GM19025 (cell line): ENCODE results near the gene CHSY1.

ENCODE experiments used
- ATAC-seq: cut with Tn5 transposase; IDR thresholded peaks from one replicate; pipeline ENCODE4 v1.9.1; 2021; ENCODE audit warnings: mild to moderate bottlenecking, low read depth, moderate library complexity; ENCODE audit not compliant: unreplicated experiment

Gene CHSY1

GRCh38 chr15:101191242-101191641 is 60.6 kb downstream of the CHSY1 start:
- ATAC-seq, result no peak

- ATAC-seq, result no peak
Measured at GRCh38 chr15:101190092-101190595, 61.7 kb downstream of the CHSY1 start.

GRCh38 chr15:101189409-101190091 is 62.3 kb downstream of the CHSY1 start:
- ATAC-seq, result no peak

GRCh38 chr15:101188637-101189408 is 63.0 kb downstream of the CHSY1 start:
- peak; percentile 48 for ATAC-seq

GRCh38 chr15:101187820-101188636 is 63.8 kb downstream of the CHSY1 start:
- ATAC-seq, result peak; percentile 79

- ATAC-seq, result no peak
Measured at GRCh38 chr15:101185770-101186169, 66.1 kb downstream of the CHSY1 start.

- ATAC-seq, result no peak
Measured at GRCh38 chr15:101185336-101185735, 66.5 kb downstream of the CHSY1 start.

- ATAC-seq, result no peak
Measured at GRCh38 chr15:101184830-101185229, 67.0 kb downstream of the CHSY1 start.

GRCh38 chr15:101183931-101184305 is 67.9 kb downstream of the CHSY1 start:
- ATAC-seq, result no peak

- no peak for ATAC-seq
Measured at GRCh38 chr15:101183226-101183930, 68.5 kb downstream of the CHSY1 start.

GRCh38 chr15:101182215-101182614 is 69.6 kb downstream of the CHSY1 start:
- no peak for ATAC-seq

- no peak for ATAC-seq
Measured at GRCh38 chr15:101181349-101181748, 70.5 kb downstream of the CHSY1 start.

GRCh38 chr15:101180620-101181307 is 71.1 kb downstream of the CHSY1 start:
- ATAC-seq, result no peak

GRCh38 chr15:101179341-101180153 is 72.3 kb downstream of the CHSY1 start:
- no peak for ATAC-seq

GRCh38 chr15:101178931-101179330 is 72.9 kb downstream of the CHSY1 start:
- ATAC-seq, result no peak

GRCh38 chr15:101178479-101178878 is 73.4 kb downstream of the CHSY1 start:
- ATAC-seq, result no peak

- ATAC-seq, result no peak
Measured at GRCh38 chr15:101177866-101178265, 74.0 kb downstream of the CHSY1 start.

- ATAC-seq, result no peak
Measured at GRCh38 chr15:101176625-101177024, 75.2 kb downstream of the CHSY1 start.

GRCh38 chr15:101175401-101175800 is 76.4 kb downstream of the CHSY1 start:
- ATAC-seq, result no peak
